M059J (cell line): ENCODE data around the gene TRIM66. TPM values are rescaled to one million over a fixed set of nuclear protein-coding genes. Genes with fewer than 3 reads are reported as not detected.
A peak's percentile ranks its signal among the peaks of the same experiment; 100 is the strongest.

Source experiments
- DNase-seq: peaks from one replicate; pipeline ENCODE4 v3.0.0-alpha.2; 2012; ENCODE audit warnings: low read depth
- total RNA-seq: library from RNA; depleted of rRNA; stranded (reverse); fragments of >200 nt; shearing (Covaris generic); gene quantifications from 2 replicates; pipeline ENCODE4 v1.2.3, GENCODE V29; 2014

Gene TRIM66
- total RNA-seq, 1 experiment from 2014 or later = 2.2 TPM

DNA sequence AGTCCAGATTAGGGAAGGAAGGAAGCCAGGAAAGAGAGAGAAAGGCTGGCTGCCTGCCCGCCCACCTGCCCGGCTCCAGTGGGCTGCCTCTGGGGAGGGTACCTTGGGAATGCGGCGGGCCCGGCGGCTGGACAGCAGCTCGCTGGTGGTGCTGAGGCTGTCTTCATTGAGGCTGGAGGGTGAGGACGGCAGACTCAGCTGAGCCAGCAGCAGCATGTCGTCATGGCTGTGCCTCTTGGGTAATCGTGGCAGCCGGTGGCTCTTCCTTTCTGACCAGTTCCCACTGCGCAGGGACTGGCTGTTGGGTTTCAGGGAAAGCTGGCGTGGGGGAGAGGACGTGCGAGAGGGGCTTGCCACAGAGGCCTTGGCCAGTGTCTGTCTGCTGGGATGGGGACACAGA, 33.0 kb upstream of the TRIM66 start:
- no peak for DNase-seq

DNA sequence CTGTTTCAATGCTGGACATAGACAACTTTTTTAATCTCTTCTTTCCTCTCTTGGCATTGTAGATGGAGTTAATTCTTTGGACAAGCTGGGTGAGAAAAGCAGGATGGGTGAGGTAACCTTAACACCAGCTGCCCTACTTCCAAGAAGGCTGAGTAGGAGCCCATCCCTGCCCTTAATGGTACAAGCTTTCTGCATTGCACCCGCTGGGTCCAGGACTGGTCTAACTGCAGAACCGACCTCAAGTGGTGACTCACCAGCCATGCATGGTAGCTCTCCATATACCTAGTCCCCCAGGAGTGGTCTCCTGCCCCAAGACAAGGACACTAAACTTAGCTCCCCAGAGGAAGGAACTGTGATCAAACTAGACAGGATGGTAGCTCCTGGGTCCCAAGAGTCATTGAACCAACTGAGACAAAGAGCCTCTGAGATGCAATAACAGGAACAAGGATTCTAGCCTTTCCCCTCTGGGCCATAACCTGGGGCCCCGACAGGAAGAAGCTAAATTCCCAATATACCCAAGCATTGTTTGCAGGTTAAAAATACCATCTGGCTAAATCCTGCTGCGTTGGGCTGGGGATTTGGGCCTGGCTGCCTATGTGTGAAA, 32.3 kb upstream of the TRIM66 start:
- DNase-seq = peak; percentile 25

DNA sequence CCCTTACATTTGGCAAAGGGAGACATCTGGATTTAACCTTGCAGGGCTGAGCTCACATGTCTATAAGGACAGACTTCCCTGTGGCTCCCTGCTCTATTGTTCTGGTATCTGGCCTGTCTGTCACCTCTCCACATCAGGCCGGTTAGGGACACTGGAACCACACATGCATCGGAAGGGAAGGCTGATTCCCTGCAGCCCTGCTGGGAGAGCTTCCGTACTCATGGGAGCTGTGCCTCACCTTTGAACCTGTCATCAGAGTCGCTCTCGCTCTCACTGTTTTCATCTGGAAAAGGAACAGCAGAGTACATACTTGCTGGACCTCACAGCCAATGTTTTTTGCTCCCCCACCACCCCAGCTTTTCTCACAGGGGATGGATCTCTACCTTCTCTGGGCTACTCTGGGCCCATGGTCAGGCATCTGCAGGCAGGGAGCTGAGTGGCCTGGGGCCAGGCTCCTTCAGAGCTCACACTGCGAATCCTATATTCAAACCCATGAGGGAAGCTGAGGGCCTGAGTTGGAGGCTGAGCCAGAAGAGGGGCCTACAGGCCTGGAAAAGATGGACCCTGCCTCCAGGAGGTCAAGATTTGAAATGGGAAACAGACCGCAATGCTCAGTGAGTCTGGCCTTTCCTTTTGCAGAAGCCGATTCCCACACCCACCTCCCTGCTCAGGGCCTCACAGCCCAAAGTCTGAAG, 31.4 kb upstream of the TRIM66 start:
- no peak for DNase-seq

DNA sequence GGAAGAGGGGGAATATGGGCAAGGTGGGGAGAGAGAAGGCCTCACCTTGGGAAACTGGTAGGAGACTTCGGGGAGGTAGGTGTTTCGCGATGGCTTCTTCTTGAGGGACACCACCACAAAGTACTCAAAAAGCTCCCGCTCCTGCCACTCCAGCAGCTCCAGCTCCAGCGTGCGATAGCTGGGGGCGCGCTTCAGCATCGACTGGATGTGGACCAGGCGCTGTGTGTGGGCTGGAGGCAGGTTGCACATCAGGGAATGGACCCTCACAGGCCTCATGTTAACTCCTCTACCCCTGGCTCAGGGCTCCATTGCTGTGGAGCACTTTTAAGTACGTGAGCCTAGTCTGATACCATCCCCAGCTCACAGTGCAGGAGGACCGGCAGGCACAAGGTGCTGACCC, 30.0 kb upstream of the TRIM66 start:
- no peak for DNase-seq

DNA sequence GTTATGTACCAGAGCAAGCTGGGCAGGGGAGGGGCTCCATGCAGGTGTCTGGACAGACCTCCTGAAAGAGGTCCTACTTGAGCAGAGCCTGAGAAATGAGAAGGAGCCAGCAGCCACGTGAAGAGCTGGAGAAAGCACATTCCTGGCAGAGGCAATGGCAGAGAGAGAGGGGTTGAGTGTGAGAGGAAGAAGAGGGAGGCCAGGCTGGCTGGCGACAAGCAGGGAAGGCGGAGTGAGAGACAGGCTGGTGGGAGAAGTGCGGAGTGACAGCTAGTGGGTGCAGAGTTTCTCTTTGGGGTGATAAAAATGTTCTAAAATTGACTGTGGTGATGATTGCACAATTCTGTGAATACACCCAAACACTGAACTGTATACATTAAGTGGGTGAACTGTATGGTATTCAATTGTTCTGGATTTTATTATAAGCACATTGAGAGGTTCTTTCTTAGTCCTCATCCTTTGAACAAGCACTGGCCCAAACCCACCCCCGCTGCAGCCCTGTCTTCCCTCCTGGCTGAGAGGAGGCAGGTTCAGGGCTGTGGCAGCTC, 29.5 kb upstream of the TRIM66 start:
- DNase-seq = no peak

DNA sequence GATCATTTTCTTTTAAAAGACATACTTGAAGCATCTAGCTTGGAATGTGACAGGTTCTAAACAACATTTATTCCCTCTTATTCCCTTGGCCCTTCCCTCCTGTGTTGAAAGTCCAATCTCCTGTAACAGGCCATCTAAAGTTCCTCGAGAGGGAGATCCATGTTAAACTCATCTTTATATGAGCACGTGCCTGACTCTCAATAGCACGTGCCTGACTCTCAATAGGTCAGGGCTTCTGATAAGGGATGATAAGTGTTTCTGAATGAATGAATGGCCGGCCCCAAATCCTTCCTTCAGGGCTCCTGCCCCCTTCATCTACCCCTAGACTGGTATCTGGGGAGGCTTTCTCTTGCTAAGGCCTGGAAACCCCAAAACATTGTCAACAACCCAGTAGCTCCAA, 27.3 kb upstream of the TRIM66 start:
- no peak for DNase-seq

DNA sequence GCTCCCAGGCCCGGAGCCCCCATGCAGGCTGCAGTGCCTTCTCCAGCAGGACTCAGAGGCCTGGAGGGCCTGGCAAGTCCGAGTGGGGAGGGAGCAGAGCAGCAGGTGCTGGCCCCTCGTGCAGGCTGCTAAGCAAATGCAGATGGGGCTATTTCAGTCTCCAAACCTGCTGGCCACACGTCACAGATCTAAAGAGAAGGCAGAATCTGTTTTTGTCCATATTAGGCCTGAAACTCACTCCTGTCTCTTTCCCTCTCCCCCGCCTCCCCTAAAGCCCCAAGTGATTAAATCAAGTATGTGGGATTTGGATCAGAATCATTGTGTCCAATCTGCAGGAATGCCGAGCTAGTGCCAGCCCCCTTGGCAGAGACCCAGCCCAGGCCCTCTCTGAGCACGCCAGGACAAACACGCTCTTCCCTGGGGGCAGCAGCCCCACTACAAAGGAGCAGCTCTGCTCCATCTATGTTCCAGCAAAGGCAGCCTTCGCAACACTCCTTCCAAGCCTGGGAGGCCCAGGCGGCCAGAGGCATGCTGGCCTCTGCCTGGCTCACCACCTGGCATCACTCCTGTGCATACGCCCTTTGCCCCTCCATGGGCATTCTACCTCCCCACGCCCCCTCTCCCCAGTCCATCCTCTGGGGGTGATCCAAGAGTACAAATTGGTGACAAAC, 26.7 kb upstream of the TRIM66 start:
- peak; percentile 78 for DNase-seq

DNA sequence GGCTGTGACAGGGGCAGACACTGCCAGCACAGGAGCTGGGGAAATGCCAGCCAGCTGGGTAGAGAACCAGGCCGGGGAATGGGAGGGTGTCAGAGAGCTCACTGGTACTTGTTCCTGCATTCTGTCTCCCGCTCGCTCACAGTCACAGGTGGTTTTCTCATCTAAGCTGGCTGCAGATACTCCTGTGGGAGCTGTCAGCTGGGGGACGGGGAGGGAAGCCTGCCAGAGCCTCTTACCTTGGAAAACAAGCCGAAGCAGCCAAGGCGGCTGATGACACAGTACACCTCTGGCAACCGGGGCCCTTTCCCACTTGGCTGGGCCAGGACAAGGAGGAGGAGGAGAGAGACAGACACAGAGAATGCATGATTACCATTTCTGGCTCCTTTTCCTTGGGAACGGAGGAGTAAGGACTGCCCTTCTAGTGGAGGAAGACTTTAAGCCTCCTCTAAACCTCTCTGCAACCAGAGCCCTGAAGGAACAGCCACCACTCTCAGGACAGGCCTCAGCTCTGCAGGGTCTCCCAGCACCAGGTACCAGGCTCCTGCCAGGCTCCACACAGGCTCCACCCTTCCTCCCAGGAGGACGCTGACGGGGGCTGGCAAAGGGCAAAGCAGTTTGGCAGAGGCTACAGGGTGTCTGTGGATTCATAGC, 25.2 kb upstream of the TRIM66 start:
- no peak for DNase-seq

DNA sequence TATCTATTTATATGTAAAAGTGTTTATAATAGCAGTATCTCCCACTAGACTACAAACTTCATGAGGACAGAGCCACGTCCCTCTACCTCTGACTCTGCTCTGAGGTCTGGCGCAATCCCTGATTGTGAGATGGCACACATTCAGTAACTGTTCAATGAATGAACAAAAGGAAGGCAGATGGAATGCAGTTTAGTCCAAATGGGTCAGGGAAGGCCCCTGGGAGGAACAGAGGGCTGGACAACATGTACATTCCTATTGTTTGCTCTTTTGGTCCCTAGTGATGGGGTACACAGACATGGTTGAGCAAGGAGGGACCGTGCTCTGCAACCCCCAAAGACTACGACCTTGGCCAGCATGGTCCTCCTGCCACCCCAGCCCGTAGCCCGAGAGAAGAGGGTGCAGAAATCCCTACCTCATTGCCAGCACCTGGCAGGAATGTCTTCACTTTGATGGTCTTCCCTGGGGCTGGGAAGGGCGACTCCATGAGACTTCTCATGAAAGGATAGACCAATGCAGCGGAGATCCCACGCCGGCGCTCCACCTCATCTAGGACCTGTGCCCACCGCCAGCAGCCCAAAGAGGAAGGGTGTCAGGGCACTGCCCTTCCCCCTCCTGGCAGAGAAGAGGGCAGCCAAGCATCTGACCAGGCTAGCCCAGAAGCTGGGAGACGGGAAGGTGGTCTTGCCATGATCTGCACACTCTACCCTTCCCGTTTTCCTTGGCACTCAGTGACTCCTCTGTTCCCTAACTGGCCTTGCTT, 24.4 kb upstream of the TRIM66 start:
- no peak for DNase-seq

DNA sequence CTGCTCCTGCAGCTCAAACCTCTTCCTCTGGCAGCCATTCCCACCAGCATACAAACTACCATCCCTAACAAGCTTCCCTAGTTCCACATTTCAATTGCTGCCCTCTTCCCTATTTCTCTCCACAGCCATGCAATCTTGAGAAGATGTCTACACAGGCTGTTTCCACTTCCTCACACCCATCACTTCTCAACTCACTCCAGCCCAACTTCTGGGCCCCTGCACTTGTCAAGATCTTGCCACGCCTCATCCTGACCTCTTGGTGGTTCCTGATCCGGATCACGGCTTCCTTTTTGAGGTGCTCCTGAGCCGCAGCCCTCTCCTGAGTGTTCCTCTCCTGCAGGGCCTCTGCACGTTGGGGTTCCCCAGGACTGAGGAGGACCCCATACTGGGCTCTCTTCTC, 22.7 kb upstream of the TRIM66 start:
- no peak for DNase-seq

DNA sequence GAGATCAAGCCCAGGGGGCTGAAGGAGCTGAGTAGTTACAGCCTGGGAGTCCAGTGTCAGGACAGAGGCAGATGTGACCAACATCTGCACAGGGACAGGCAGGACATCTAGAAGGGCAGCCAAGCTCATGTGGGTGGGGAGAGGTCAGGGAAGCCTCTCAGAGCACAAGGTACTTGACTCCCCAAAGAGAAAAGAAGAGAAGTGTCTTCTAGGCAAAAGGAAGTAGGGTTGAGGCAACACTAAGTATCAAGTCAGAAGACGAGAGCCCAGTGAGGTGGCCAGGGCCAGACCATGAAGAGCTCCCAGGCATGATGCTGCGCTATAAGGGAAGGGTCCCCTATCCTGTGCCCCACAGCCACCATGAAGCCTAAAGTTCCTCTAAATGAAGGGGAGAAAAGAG, 21.7 kb upstream of the TRIM66 start:
- DNase-seq = no peak

DNA sequence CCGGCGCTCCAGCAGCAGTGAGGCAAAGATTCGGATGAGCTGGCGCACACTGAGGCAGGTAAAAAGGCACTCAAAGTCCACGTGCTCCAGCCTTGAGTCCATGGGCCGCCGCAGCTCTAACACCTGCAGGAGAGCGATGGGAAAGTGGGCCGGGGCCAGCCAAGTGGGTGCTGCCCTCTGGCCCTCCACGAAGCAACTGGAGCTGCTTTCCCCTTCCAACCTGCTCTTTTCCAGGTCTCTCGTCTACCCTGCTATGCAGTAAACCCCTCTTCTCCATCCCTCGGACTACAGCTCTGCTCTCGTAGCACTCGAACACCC, 20.1 kb upstream of the TRIM66 start:
- no peak for DNase-seq

DNA sequence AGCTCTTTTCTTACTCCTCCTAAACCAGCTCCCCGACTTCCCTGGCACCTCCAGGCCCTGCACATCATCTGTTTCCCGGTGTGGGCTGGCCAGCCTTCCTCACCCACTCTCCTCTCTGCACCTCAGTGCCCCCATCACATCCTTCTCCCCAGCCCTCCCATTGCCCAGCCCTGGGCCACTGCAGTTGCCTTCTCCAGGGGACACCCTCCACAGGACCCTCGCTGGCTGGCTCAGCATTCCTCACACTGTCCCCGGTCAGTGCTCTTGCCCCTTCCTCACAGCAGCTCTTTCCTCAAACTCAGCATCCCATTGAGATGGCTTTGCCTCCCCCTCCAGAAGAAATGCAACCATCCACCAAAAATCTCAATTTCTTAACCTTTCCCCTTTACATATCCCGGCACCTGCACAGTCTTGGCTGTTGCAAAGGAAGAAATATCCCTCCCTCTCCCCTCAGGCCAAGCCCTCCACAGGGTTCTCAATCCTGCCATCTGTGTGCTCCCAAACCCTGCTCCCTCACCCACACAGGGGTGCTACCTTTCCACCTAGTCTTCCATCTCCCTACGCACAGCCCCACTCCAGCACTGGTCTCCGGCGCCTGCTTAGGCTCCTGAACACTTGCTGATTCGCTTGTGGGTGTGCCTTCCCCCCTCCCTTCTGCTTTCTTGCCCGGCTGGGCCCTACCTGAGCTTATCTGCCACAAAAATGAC, 19.6 kb upstream of the TRIM66 start:
- DNase-seq = no peak

DNA sequence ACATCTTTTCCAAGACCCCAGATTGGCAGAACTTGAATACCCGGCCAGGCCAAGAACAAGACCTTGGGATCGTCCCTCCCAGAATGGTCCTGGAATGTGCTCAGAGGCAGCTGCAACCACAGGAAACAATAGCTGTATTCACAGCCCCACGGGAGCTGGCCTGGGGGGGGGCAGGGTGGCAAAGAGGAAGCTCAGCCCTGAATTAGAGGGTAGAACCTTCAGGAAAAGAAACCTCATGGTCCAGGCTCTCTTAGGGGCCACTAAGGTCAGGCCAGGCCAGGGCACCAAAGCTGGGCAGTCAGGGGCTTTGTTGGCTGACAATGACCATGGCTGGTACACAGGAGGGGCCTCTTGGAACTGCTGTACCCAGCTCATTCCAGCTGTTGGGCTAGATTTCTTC, 17.4 kb upstream of the TRIM66 start:
- DNase-seq = peak; percentile 81

DNA sequence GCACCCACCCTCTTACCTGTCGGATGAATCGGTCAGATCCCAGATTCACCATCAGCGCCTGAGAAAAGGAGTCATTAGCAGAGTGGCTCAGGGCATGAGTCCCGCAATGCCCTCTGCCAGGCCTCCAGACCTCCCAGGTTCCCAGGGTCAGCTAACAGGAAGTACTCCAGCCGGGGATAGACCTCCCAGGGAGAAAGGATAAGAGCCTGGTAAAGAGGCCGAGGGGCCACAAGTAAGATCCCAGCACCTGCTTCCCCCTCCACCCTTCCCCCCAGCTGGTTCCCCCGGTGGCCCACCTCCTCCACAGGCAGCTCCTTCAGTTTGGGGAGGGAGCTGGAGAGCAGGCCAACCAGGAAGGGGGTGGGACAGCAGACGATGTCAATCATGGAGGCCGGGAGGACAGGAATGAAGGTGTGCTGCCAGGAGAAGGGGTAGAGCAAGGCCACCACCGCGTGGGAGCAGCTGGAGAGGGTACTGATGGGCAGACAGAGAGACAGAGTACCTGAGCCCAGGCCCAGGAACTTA, 16.5 kb upstream of the TRIM66 start:
- no peak for DNase-seq

DNA sequence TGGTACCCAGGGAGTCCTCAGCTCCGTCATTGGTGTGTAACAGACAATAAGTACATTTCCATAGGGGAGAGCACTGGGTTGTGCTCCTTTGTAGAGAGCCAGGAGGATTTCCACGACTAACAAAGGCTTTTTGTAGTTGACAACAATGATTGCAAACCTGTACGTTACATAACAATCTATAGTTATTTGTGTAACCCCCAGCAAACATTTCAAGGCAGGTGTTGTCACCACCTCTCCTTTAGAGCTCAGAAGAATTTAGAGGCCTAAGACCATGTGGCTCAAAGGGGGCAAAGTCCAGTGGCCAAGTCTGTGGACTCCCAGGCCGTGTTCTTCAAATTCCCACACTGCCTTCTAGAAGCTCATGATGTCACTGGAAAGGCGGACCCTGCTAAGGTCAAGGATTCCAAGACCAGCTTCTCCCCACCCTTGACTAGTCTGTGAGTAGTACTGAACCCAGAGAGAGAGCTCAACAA, 15.9 kb upstream of the TRIM66 start:
- no peak for DNase-seq

DNA sequence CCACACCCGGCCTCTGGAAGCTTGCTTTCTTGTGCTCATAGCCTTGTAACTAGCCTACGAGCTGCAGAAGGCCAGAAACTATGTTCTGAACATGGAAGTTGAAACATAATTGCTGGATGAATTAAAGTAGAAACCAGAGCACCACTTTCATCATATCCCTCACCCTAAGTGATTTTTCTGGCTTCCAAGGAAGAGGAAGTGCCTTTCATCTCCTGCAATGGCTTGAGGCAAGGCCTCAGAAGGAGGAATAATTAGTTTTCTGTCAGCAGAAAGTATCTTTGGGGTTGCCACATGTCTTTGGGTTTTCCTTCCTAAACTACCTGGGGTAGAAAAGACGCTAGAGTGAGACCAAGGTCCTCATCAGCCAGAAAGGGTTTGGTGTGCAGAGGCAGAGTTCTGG, 14.6 kb upstream of the TRIM66 start:
- no peak for DNase-seq

DNA sequence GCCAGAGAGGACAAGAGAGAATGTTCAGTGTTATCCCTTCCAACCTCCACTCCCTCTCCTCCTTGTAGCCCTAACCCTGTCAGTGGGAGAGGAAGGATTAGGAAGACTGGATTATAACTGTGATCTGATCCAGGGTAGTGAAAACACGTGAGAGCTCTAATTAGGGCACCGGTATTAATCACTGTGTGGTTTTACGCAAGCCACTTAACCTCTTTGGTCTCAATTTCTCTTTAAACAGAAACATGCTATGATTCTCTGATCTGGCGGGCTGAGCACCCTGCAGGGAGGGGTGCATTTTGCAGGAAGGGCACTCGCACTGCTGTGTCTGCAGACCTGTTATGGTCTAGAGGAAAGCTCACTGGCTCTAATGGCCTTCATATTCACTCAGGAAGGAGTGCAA, 11.7 kb upstream of the TRIM66 start:
- DNase-seq = no peak

DNA sequence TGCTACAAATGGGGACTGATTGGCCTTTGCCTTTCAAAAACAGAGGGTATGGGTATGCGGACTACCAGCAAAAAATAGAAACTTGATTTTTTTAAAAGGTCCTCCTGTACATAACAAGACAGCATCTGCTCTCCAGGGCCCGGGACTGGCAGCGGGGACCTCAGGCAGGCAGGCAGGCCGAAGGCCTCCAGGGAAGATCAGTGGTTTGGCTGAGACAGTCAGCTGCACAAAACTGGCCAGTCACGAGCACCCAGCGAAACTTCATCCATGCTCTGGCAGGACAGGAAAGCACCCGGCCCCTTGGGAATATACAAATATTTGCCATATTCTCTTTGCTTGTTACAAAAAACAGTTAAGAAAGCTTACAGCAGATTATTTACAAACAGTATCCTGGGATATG, 11.1 kb upstream of the TRIM66 start:
- DNase-seq = no peak

DNA sequence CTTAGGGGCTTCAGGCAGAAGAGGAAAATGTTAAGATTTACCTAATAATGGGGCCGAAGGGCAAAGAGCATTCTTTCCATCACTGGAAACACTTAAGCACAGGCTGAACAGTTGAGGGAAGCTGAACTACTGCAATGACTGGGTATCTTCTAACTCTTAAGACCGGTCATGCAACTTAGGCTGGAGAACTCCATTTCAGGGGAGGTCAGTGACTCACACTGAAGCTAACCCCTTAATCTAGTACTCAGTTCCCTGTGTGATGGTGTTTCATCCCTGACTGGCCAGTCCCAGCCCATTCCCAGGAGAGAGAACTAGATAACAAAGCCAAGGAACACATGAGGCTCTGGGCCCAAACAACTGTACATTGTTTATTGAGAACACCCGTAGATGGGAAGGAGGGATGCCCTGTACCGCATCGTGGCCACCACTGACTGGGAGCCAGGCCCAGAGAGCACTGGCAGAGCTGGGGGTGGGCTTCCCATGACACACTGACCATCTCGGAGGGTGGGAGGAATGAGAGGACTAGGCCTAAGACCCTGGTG, 10.6 kb upstream of the TRIM66 start:
- no peak for DNase-seq

DNA sequence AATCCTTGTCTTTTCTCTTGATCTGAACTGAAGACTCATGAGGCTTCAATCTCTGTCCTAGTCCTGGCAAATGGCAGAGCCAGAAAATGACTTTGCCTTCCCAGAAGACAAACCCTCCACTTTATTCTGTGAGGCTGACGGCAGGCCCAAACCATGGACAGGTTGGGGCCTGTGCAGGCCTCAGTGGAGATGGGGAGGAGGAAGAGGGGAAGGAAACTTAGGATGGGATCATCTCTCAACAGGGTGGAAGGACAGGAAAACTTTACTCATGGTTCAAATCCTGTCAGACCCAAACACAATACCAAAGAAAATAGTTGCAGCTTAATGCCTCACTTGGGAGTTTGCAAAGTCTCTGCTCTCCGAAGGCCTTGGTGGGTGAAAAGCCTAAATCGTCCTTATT, 10.0 kb upstream of the TRIM66 start:
- DNase-seq = no peak
